HFFc6 (cell line): Measurements from ENCODE around the gene APOBEC3F. TPM values are rescaled to one million over a fixed set of nuclear protein-coding genes. Genes with fewer than 3 reads are reported as not detected.
"Not testable (repeated sequence)": the region's sequence is repeated elsewhere in the genome, so short reads cannot be mapped to it uniquely, and the experiment has no call there.

Experiments
- DNase-seq: peaks from one replicate; pipeline ENCODE4 v3.0.0-alpha.2; 2018
- H3K27ac Mint-ChIP-seq: 2 replicates; pipeline ENCODE4 v1.8.0; 2020; ENCODE audit warnings: mild to moderate bottlenecking, mixed read lengths
- H3K27me3 Mint-ChIP-seq: 2 replicates; pipeline ENCODE4 v1.8.0; 2021; ENCODE audit warnings: mild to moderate bottlenecking, moderate library complexity, mixed read lengths; ENCODE audit not compliant: insufficient read depth
- H3K36me3 Mint-ChIP-seq: 2 replicates; pipeline ENCODE4 v1.8.0; 2021; ENCODE audit warnings: low read depth, mixed read lengths
- H3K4me1 Mint-ChIP-seq: 2 replicates; pipeline ENCODE4 v1.8.0; 2020; ENCODE audit warnings: low read depth, mixed read lengths
- H3K4me3 Mint-ChIP-seq: 2 replicates; pipeline ENCODE4 v1.8.0; 2020; ENCODE audit warnings: mild to moderate bottlenecking, moderate library complexity, mixed read lengths
- H3K9me3 Mint-ChIP-seq: 2 replicates; pipeline ENCODE4 v1.8.0; 2020; ENCODE audit warnings: mild to moderate bottlenecking, mixed read lengths
- total RNA-seq, 6 experiments: library from RNA; stranded (reverse); fragmentation: NEBNext Ultra II Directional; extraction: Animal tissue kit (Norgen Biotek cat#: 25700); gene quantifications; 2 replicates in 1 of 6; 3 replicates in 5 of 6; pipeline ENCODE4 v1.2.3, GENCODE V29; 2021
- TF ChIP-seq, protein P1 (sequence below): fragments of 200-600 bp; sonication (generic); IDR thresholded peaks from 2 replicates; pipeline ENCODE4 v1.5.0; 2021; ENCODE audit warnings: antibody characterized with exemption, mild to moderate bottlenecking

The APOBEC3F gene
- total RNA-seq, 6 experiments from 2014 or later = 6.5 to 12.1 (median 9.0) TPM

DNA sequence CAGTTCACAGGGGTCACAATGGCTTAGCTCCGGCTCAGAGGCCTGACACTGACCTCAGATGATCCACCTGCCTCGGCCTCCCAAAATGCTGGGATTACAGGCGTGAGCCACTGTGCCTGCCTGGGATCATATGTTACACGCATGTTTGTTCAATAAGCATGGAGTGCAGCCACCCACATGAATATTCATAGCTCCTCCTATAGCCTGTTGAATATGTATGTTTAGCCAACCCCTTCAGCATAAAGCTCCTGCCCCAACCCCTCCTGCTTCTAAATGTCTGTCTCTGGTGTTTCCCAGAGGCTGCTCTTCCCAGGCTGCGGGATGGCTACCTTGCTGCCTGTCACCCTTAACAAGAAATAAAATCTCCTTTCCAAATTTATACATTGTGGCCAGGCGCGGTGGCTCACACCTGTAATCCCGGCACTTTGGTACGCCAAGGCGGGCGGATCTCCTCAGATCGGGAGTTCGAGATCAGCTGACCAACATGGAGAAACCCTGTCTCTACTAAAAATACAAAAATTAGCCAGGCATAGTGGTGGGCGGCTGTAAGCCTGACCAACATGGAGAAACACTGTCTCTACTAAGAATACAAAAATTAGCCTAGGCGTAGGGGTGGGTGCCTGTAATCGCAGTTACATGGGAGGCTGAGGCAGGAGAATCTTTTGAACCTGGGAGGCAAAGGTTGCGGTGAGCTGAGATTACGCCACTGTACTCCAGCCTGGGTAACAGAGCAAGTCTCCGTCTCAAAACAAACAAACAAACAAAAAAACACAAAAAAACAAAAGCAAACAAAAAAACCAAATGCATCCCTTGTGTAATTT, 1.1 kb upstream of the APOBEC3F start:
- Mint-ChIP-seq H3K27ac (no peak overlapping the region), H3K9me3 (no peaks in the 10 kb centered on the region), H3K27me3 (peaks cover 3% of the 10 kb centered on the region), H3K4me1 (peaks cover 11% of the 10 kb centered on the region; the same call in 1 of the 2 replicates), H3K4me3 (peak overlapping the region; percentile 68), H3K36me3 (no peaks in the 10 kb centered on the region; the same call in 1 of the 2 replicates)
- TF ChIP-seq, protein P1, sequence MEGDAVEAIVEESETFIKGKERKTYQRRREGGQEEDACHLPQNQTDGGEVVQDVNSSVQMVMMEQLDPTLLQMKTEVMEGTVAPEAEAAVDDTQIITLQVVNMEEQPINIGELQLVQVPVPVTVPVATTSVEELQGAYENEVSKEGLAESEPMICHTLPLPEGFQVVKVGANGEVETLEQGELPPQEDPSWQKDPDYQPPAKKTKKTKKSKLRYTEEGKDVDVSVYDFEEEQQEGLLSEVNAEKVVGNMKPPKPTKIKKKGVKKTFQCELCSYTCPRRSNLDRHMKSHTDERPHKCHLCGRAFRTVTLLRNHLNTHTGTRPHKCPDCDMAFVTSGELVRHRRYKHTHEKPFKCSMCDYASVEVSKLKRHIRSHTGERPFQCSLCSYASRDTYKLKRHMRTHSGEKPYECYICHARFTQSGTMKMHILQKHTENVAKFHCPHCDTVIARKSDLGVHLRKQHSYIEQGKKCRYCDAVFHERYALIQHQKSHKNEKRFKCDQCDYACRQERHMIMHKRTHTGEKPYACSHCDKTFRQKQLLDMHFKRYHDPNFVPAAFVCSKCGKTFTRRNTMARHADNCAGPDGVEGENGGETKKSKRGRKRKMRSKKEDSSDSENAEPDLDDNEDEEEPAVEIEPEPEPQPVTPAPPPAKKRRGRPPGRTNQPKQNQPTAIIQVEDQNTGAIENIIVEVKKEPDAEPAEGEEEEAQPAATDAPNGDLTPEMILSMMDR = no peak
- no peak for DNase-seq

DNA sequence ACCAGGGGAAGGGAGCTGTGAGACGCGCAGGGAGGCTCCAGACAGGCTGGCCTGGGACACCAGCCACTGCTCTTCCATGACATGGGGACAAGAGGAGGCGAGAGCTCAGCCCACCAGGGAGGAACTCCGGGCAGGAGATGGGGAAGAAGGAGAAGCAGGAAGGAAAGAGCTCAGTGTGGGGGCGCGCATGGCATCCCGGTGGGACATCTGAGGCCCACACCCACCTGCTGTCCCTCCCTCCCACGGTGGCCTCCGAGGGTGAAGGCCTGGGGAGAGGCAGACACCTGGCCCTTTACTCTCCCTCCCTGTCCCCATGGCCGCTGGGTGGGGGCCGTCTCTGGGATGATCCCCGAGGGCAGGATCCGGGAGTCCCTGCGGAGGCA, 518 bp upstream of the APOBEC3F start:
- not testable (repeated sequence) for DNase-seq, H3K27me3 Mint-ChIP-seq, H3K9me3 Mint-ChIP-seq, H3K36me3 Mint-ChIP-seq
- 0 out of 2 replicates have a peak overlapping the region, but pooled peaks have one; percentile 29 for H3K27ac Mint-ChIP-seq
- peak overlapping the region; percentile 68 for H3K4me3 Mint-ChIP-seq
- peaks cover 11% of the 10 kb centered on the region; the same call in 1 of the 2 replicates for H3K4me1 Mint-ChIP-seq

DNA sequence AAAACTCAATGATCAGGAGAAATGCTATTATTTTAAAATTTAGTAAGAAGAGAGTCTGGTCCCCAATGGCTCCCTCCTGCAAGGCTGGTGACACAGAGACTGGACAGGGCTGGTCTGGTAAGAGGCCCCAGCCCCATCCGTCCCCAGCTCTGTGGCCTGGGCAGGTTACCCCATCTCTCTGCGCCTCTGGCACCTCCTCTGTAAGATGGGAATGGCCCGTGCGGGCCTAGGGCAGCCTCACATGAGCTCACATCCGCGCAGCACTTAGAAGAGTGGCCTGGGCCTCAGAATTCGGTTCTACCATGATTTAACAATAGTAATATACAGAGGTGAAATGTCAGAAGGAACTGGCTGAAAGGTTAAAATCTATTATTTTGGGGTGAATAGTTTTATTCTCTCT, 1.2 kb downstream of the APOBEC3F start:
- no peaks in the 10 kb centered on the region for H3K9me3 Mint-ChIP-seq
- no peaks in the 10 kb centered on the region; the same call in 1 of the 2 replicates for H3K36me3 Mint-ChIP-seq
- H3K4me1 Mint-ChIP-seq = peaks cover 11% of the 10 kb centered on the region; the same call in 1 of the 2 replicates
- TF ChIP-seq, protein P1 = no peak
- H3K27me3 Mint-ChIP-seq = peaks cover 3% of the 10 kb centered on the region
- peak overlapping the region; percentile 26; the same call in 1 of the 2 replicates for H3K4me3 Mint-ChIP-seq
- no peak for DNase-seq
- no peak overlapping the region for H3K27ac Mint-ChIP-seq

DNA sequence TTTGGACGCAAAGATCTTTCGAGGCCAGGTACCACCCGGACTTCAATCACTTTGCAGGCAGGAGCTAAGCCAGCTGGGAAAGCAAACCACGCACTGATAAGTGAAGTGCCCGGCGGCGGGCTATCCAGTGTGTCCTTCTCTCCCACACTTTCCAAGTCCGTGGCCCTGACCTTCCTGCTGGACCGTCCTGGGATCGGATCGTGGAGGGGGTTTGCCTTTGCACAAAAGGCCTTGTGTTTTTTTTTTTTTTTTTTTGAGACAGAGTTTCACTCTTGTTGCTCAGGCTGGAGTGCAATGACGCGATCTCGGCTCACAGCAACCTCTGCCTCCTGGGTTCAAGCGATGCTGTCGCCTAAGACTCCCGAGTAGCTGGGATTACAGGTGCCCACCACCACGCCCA, 2.4 kb downstream of the APOBEC3F start:
- peaks cover 11% of the 10 kb centered on the region; the same call in 1 of the 2 replicates for H3K4me1 Mint-ChIP-seq
- H3K9me3 Mint-ChIP-seq, H3K27ac Mint-ChIP-seq, H3K4me3 Mint-ChIP-seq, H3K27me3 Mint-ChIP-seq, DNase-seq, H3K36me3 Mint-ChIP-seq: not testable (repeated sequence)

DNA sequence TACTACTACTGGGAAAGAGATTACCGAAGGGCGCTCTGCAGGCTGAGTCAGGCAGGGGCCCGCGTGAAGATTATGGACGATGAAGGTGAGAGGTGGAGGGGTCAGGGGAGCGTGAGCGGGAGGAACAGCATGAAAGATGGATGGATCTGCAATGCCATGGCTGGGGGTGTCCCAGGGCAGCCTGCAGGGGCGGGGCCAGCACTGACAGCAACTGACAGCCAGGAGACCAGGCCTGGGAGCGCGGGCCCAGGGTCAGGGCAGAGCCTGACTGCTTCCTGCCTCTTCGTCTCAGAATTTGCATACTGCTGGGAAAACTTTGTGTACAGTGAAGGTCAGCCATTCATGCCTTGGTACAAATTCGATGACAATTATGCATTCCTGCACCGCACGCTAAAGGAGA, 4.5 kb downstream of the APOBEC3F start:
- H3K9me3 Mint-ChIP-seq, H3K27ac Mint-ChIP-seq, DNase-seq, H3K4me3 Mint-ChIP-seq, H3K27me3 Mint-ChIP-seq, H3K36me3 Mint-ChIP-seq: not testable (repeated sequence)
- peaks cover 11% of the 10 kb centered on the region; the same call in 1 of the 2 replicates for H3K4me1 Mint-ChIP-seq

DNA sequence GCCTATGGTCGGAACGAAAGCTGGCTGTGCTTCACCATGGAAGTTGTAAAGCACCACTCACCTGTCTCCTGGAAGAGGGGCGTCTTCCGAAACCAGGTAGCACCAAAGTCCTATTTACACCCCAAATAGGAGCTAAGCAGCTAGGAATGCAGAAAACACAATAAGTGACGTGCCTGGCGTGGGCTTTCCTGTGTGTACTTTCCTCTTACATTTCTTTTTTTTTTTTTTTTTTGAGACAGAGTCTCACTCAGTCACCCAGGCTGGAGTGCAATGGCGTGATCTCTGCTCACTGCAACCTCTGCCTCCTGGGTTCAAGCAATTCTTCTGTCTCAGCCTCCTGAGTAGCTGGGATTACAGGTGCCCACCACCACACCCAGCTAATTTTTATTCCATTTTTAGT, 8.8 kb downstream of the APOBEC3F start:
- H3K27ac Mint-ChIP-seq, H3K9me3 Mint-ChIP-seq, H3K27me3 Mint-ChIP-seq, H3K4me1 Mint-ChIP-seq, H3K36me3 Mint-ChIP-seq, DNase-seq, H3K4me3 Mint-ChIP-seq: not testable (repeated sequence)

DNA sequence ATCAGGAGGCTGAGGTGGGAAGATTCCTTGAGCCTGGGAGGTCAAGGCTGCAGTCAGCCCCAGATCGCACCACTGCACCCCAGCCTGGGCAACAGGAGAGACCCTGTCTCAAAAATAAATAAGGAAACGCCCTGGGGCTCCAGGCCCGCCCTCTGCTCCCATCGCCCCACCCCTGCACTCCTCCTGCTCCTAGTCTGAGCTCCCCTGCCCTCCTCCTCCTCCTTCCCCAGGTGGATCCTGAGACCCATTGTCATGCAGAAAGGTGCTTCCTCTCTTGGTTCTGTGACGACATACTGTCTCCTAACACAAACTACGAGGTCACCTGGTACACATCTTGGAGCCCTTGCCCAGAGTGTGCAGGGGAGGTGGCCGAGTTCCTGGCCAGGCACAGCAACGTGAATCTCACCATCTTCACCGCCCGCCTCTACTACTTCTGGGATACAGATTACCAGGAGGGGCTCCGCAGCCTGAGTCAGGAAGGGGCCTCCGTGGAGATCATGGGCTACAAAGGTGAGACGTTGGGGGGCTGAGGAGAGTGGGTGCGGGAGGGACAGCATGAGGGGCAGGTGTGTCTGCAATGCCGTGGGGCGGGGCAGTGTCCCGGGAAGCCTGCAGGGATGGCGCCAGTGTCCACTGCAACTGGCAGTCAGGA, 11.3 kb downstream of the APOBEC3F start:
- H3K4me3 Mint-ChIP-seq, DNase-seq, H3K9me3 Mint-ChIP-seq, H3K27ac Mint-ChIP-seq, H3K36me3 Mint-ChIP-seq, H3K4me1 Mint-ChIP-seq: not testable (repeated sequence)
- H3K27me3 Mint-ChIP-seq = peaks cover 18% of the 10 kb centered on the region

DNA sequence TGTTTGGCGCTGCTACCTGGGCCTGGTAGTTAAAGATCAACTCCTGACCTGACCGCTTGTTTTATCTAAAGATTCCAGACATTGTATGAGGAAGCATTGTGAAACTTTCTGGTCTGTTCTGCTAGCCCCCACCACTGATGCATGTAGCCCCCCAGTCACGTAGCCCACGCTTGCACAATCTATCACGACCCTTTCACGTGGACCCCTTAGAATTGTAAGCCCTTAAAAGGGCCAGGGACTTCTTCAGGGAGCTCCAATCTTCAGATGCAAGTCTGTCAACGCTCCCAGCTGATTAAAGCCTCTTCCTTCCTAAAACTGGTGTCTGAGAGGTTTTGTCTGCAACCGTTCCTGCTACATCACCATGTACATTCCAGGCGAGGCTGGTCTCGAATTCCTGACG, 15.0 kb downstream of the APOBEC3F start:
- H3K27me3 Mint-ChIP-seq = peaks cover 18% of the 10 kb centered on the region
- H3K27ac Mint-ChIP-seq = no peak overlapping the region
- no peak for DNase-seq
- no peaks in the 10 kb centered on the region for H3K4me1 Mint-ChIP-seq
- no peak overlapping the region for H3K4me3 Mint-ChIP-seq
- H3K9me3 Mint-ChIP-seq = no peaks in the 10 kb centered on the region; the same call in none of the 2 replicates
- H3K36me3 Mint-ChIP-seq = 0 out of 2 replicates have a peak, but pooled peaks cover 4% of the 10 kb centered on the region
- TF ChIP-seq, protein P1 = no peak

DNA sequence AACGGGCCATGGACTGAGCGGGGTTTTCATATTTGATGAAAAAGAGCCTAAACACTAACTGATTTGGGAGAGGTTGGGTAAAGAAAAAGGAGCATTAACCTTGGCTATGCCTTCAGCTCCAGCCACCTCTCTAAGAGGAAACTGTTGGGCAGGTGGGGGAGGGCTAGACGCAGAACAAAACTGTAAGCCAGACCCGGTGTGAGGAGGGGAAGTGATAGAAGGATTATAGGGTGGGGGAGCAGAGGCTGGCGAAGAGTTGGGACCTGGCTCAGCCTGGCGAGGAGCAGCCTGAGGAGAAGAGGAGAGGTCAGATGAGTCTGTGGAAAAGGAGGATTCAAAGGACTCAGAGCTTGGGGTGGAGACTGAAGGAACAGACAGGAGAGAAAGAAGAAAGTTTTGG, 20.6 kb downstream of the APOBEC3F start:
- H3K9me3 Mint-ChIP-seq, H3K4me1 Mint-ChIP-seq, DNase-seq, H3K4me3 Mint-ChIP-seq, H3K27ac Mint-ChIP-seq, H3K36me3 Mint-ChIP-seq, H3K27me3 Mint-ChIP-seq: not testable (repeated sequence)

DNA sequence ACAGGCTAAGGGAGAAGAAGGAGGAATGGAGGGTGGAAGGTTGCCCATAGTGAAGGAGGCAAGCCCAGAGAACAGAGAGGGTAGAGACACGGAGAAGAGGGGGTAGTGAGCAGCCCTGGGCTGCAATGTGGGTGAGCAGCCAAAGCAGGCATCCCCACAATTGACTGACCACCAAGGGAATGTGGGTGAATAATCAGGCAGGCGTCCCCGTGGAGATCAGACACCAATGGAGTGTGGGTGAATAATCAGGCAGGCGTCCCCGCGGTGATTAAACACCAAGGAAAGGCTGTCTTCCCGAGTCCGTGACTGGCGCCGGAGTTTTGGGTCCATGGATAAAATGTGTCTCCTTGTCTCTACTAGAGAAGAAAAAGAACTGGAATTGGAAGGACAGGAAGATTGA, 21.3 kb downstream of the APOBEC3F start:
- not testable (repeated sequence) for H3K27me3 Mint-ChIP-seq, H3K4me3 Mint-ChIP-seq, H3K9me3 Mint-ChIP-seq, DNase-seq, H3K4me1 Mint-ChIP-seq, H3K27ac Mint-ChIP-seq, H3K36me3 Mint-ChIP-seq

DNA sequence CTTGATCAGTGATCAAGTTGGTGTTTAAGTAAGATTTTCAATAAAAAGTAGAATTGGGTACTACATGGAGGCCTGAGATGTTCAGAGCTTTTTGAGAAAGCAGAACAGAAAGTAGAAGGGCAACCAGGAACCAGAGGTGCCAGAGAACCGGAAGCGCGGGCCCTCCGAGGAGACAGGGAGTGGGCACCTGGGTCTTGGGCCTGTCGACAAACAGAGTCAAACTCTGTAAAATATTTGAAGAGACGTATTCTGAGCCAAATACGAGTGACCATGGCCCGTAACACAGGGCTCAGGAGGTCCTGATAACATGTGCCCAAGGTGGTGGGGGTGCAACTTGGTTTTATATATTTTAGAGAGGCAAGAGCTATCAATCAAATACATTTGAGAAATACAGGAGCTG, 23.2 kb downstream of the APOBEC3F start:
- not testable (repeated sequence) for H3K4me3 Mint-ChIP-seq, H3K9me3 Mint-ChIP-seq

More for the DNA sequence above, 23.2 kb downstream of the APOBEC3F start:
- not testable (repeated sequence) for DNase-seq, H3K27ac Mint-ChIP-seq, H3K36me3 Mint-ChIP-seq, H3K27me3 Mint-ChIP-seq, H3K4me1 Mint-ChIP-seq
